Non-pigmented ciliary epithelial cell (primary cell): ENCODE results near the gene AFAP1L2.

Source experiments
- DNase-seq: peaks from one replicate; pipeline ENCODE4 v3.0.0-alpha.2; 2010; ENCODE audit warnings: low read depth

The AFAP1L2 gene

GRCh38 chr10:114404171-114405010, at the start of gene AFAP1L2:
TSS of gene AFAP1L2 (minus strand) at chr10:114404502. CDS start at chr10:114404455, 47 bp downstream.
- no peak for DNase-seq

DNA sequence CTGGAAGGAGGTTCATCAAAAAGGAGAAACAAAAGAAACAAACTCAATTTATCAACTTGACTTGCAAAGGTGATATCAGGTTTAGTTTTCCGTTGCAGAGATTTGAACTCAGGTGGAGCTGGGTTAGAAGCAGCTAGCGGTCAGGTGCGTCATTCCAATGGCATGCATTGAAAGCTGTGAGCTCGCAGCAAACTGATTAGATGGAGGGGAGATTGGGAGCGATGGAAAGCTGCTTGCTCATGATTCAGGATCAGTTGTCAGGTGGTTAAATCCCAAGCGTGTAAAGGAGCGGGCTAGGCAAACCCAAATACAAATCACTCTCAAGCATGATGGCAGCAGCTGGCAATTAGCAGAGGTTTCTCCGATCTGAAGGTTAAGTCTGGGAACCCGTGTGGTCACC, 49.3 kb upstream of the AFAP1L2 start:
- no peak for DNase-seq

GRCh38 chr10:114448897-114449296, 44.6 kb upstream of the AFAP1L2 start:
- no peak for DNase-seq

DNA sequence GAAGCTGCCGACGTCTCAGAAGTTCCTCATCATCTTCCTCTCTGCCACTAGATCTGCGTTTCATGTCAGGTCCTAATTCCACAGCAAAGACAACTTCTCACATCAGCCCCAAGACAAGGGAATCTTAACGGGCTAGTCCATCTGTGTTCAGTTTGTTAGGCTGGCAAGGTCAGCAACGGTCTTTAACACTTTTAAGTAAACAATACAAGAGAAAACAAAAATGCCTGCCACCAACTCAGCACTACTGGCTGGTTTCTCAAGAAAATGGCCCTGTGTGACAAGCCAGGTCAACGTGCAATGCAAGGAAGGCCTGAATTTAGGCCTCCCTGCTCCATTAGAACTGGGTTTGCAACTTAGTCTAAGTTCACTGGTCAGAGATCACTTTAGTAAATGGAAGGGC, 41.0 kb upstream of the AFAP1L2 start:
- no peak for DNase-seq

DNA sequence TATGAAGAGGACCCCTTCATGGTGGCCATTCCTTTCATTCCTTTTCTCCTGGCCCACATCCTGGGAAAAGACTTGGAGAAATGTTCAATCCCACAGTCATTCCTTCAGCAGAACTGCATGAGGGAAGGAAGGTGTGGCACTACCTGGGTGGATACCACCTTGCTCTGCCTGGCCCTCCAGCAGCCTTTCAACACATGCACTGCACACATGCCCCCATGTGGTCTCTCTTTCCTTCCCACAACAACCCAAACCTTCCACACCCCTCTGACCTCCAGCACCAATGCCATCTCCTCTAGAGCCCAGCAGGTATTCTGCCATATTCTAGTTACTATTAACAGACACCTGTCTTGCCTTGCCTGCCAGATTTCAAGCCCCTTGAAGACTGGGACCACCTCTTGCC, 40.5 kb upstream of the AFAP1L2 start:
- DNase-seq, result no peak

- DNase-seq, result no peak
Measured at GRCh38 chr10:114442091-114442630, 37.9 kb upstream of the AFAP1L2 start.

DNA sequence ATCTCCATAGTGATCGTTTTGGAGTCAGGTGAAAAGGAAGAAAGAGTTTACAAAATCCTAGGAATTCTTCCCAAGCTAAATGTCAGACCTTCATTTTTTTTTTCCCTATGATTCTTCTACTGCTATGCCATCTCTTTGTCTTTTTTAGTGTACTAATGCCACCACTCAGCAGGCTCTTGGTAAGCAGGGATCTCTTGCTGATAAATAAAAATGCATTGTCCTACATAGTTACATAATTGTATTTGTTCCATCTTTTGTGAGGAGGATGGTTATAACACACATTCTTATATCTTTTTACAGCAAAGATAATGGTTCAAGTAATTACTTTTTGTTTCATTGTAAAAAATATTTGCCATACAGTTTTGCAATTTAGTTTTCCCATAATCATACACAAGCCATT, 36.8 kb upstream of the AFAP1L2 start:
- no peak for DNase-seq

- no peak for DNase-seq
Measured at GRCh38 chr10:114437473-114438292, 33.4 kb upstream of the AFAP1L2 start.

- DNase-seq, result no peak
Measured at GRCh38 chr10:114436941-114437340, 32.6 kb upstream of the AFAP1L2 start.

DNA sequence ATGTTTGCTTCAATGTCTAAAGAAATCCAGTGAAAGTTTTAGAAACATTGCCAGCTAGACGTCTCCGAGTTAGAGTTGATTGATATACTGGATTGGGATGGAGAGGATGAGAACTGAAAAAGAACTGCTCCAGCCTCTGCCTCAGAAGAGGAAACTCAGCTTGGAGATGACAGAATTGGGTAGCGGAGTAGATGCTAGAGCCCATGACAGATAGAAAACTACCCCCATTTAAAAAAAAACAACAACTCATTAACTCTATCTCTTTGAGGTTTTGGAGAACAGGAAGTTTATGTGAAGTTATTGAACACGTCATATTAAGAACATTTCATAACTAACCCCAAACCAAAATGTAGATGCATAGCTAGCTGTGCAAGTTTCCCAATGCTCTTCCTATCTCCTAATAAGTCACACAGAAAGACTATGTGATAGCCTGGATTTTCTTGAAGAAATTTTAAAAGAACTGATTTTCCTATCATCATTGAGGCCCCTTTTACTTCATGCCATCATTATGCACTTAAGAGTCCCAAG, 28.3 kb upstream of the AFAP1L2 start:
- DNase-seq, result no peak

GRCh38 chr10:114431414-114432135, 27.3 kb upstream of the AFAP1L2 start:
- DNase-seq, result no peak

DNA sequence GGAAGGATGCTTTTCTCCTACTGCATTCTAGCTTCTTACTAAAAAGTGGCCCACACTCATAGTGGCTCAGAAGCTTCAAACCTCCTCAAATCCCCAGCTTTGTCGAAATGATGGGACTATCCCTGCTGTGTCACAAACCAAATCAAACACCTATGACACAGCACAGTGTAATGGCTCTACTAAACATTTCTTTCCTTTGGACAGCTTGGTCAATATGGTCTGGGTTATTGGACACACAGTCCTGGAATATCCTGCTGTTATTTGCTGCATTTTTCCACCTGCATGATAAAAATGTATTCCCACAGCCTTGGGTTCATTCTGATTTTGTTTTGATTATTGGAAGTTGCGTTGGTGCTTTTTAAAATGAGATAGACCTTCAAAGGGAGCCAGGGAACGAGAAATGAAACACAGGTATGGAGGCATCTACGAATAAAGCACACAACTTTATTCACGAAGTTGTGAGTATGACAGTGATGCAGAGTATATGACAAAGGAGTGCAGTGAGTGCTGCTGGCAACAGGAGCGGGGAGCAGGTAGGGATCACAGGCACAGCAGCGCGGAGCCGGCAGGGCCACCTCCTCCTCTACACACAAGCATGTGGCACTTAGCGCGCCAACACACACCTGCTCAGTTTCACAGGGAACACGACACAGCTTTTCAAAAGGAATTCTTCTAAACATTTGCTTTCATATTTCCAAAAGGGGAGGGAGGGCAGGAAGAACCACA, 26.5 kb upstream of the AFAP1L2 start:
- no peak for DNase-seq

DNA sequence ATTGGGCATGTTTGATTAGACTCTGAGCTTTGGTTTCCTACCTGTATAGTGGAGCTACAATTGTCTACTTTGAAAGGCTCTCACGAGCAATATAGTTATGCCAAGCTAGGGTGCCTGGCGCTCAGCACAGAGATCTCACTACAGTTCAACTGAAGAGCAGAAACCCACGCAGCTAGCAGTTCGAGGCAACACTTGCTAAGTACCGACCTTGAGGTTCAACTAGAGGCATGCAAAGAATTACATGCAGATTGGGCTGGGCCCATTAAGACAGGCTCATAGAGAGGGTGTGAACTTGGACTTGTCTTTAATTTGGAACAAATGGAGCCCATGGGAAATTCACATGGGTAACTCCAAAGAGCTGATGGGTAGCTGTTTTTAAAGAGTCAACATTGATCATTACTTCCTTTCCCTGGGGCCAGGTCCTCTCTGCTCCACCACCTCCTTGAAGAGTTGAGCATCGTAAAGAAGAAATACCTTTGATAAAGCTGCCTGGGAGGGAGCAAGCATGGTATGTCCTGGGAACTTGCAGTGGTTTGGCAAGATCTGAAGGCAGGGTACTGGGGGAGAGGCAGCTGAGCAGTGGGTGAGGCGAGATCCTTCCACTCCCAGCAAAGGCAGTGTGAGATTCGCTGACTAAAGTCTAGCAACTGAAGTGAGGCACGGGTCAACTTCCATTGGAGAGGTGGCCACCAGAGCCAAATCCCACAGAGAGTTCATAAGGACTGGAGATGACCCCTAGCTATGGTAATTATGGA, 25.5 kb upstream of the AFAP1L2 start:
- no peak for DNase-seq

DNA sequence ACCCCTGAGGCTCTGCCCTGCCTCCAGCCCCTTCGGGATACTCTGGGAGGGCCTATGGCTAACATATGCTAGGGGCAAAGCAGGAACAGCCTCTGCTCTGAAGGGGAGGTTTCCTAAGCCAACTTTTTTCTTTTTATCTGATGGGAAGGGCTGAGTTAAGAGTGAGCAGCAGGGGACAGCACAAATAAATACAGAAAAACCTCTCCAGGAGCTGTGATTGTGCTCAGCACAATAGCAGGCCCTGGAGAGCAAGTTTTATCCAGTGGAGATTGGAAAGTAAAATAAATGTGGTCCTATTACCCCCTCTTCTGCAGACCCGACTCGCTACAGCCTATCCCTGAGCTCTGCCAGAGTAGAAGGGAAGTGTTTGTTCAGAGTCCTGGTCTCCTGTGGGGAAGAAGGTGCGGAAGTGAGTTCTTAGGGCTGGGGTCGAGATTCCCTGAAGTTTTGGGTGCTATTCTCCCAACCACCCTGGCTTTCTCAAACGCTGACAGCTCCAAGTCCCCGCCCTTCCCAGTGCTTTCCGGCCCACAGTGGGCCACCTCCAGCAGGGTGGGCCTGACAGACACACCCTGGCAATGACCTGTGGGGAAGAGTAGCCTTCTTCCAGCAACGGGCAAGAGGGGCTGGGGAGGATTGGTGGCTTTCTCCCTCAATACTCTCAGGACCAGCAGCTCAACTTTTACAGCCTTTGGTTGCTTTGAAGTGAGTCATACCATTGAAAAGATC, 23.0 kb upstream of the AFAP1L2 start:
- no peak for DNase-seq

- no peak for DNase-seq
Measured at GRCh38 chr10:114426476-114426875, 22.2 kb upstream of the AFAP1L2 start.

DNA sequence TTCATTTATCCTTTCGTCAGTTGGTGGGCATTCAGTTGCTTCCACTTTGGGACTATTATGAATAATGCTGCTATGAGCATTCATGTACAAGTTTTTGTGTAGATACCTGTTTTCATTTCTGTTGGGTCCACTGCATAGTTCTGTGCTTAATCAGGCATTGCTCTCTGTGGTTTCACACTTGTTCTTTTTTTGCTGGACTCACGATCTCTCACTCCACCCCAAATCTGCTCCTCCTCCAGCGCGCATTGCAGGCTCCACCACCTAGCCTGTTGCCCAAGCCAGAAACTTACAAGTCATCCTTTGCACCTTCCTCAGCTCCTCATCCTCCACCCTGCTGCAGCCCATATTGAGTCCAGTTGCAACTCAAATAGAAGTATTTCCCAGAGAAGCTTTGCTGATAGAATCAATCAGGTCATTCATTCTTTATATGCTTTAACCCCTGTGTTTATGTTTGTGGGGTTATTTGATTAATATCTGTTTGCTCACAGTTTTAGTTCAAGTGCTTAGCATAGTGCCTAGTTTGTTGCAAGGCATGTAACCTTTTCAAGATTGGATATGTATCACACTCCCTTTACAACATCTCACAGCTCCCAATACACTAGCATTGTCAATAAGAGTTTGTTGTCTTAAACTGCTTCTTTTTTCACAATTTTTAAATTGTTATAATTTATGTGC, 16.6 kb upstream of the AFAP1L2 start:
- no peak for DNase-seq

DNA sequence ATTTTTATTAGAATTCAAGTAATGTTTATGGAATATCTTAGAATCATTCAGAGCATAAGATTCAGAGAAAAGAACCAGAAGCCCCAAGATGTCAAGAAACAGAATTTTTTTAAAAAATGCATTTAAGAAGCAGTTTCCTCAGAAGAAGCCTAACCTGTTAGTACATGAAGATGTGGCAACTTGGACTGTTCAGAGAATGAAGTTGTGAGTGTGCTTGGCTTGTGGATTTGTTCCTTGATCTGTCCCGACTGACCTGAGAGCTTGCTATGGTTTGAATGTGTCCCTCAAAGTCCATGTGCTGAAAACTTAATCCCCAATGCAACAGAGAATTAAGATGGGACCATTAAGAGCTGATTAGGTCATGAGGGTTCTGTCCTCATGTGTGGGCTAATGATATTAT, 13.8 kb upstream of the AFAP1L2 start:
- DNase-seq, result no peak

GRCh38 chr10:114412907-114413797, 8.8 kb upstream of the AFAP1L2 start:
- DNase-seq, result no peak
